Upper lobe of left lung (tissue), 4 donors: Measurements from ENCODE around the gene UBE2E2.

Experiments
- CTCF ChIP-seq, 6 experiments: fragments of 450-650 bp in 4 of 6; fragments of 200-600 bp in 2 of 6; sonication (generic) in 2 of 6; IDR thresholded peaks; one replicate each; pipeline ENCODE4 v1.5.1; 2016 to 2019; ENCODE audit warnings: antibody characterized with exemption in 6 of 6
- EP300 ChIP-seq, 4 donors: sonication (generic); formaldehyde crosslinking; IDR thresholded peaks; one replicate each; pipeline ENCODE4 v1.5.1; 2017; ENCODE audit warnings: antibody characterized with exemption in 4 of 4, control low read depth in 2 of 4
- POLR2A ChIP-seq, 4 donors: fragments of 450-650 bp; IDR thresholded peaks; one replicate each; pipeline ENCODE4 v1.5.1; 2016 to 2017; ENCODE audit warnings: antibody characterized with exemption in 4 of 4, mild to moderate bottlenecking in 2 of 4
- POLR2AphosphoS5 ChIP-seq, 2 donors: sonication (generic); formaldehyde crosslinking; IDR thresholded peaks; one replicate each; pipeline ENCODE4 v1.5.1; 2017; ENCODE audit warnings: antibody characterized with exemption in 2 of 2

- TF ChIP-seq CTCF (IDR thresholded peaks at IDR 0.05), result no peak
- no peak for TF ChIP-seq EP300 (IDR thresholded peaks at IDR 0.05)
- TF ChIP-seq POLR2AphosphoS5 (IDR thresholded peaks at IDR 0.05), result no peak
- no peak for TF ChIP-seq POLR2A (IDR thresholded peaks at IDR 0.05)
Observed at GRCh38 chr3:23446301-23446700, 243.2 kb downstream of the UBE2E2 start.
